Erythroblast (primary cell): ENCODE data around the gene MAP4K2.

Experiments used
- DNase-seq, 2 experiments: peaks; one replicate each; lab custom pipeline; 2025; lab: John Stamatoyannopoulos, UW
- GATA1 ChIP-seq: IDR thresholded peaks from 2 replicates; pipeline ENCODE4 v1.6.1; 2011; ENCODE audit warnings: low read depth, mild to moderate bottlenecking, control low read depth, low read length, moderate library complexity
- POLR2A ChIP-seq: IDR thresholded peaks from 2 replicates; pipeline ENCODE4 v1.6.1; 2011; ENCODE audit warnings: mild to moderate bottlenecking, low read length

Gene MAP4K2

GRCh38 chr11:64766881-64767280, 36.1 kb downstream of the MAP4K2 start:
- DNase-seq: no peak
- no peak for TF ChIP-seq GATA1
- TF ChIP-seq POLR2A: no peak

DNA sequence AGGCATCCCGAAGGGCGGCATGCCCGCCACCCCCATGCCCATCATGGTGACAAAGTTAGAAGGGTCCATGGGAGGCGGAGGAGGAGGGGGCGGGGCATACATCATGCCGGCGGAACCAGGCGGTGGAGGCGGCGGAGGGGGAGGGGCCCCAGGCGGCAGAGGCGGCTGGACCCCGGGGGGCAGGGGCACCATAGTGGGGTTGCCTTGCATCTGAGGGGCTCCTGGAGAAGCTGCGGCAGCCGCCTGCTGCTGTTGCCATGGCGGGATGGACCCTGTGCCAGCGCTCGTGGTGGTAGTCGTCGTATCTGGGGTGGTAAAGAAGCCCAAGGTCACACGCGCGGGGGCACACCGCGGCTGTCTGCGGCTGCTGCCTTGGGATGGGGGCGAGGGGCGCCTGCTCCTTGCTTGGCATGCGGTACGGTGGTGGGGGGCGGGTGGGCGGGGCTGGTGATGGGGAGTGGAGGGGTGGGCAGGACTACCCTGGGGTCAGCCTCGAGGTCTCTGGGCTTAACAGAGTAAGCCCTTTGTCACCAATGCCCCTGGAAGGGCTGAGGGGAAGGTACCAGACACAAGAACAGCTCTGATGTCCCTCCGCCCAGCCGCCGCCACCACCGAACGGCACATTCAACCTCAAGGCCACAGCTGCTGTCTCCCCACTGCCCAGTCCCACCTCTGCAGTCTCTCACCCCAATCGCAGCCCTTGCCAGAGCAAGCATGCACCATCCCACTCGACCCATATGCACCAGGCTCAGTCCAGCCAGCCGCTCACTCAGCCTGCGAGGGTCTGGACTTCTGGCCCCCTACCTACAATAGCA, 37.0 kb downstream of the MAP4K2 start:
- TF ChIP-seq POLR2A (no peak), GATA1 (no peak)
- no peak for DNase-seq

DNA sequence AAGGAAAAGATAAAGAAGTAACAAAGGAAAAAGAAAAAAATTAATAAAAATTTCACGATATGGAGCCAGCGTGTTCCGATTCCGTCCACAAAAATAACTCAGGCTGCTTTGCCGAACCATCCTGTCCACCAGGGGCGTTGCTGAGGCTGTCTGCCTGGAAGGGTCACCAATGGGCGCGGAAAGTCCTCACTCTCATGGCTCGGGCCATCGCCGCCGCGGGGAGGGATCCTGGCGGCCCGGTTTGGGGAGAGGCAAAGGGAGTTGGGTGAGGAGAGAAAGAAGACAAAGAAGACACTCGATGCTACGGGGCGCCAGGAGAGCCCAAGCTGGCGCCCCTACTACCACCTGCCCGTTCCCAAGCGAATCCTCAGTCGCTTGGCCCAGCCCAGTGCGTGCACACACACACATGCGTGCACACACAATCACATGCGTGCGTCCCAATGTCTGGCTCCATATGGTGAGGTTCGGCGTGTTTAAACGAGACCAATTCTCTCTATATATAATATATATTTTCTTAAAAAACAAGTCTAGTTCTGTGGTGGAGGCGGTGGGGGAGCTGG, 37.6 kb downstream of the MAP4K2 start:
- TF ChIP-seq GATA1: no peak
- no peak for TF ChIP-seq POLR2A

GRCh38 chr11:64764753-64765152, 38.3 kb downstream of the MAP4K2 start:
- TF ChIP-seq POLR2A: no peak
- TF ChIP-seq GATA1: no peak
- DNase-seq: no peak

More for the DNA sequence above, 37.6 kb downstream of the MAP4K2 start:
- no peak for DNase-seq

- no peak for DNase-seq
Measured at GRCh38 chr11:64764040-64764611, 38.9 kb downstream of the MAP4K2 start.

GRCh38 chr11:64763526-64764039, 39.4 kb downstream of the MAP4K2 start:
- DNase-seq: no peak
- TF ChIP-seq GATA1: no peak
- no peak for TF ChIP-seq POLR2A

More at GRCh38 chr11:64764040-64764611, 38.9 kb downstream of the MAP4K2 start:
- TF ChIP-seq GATA1 (no peak), POLR2A (no peak)

GRCh38 chr11:64762674-64763525, 40.1 kb downstream of the MAP4K2 start:
- DNase-seq: no peak

GRCh38 chr11:64762277-64762673, 40.7 kb downstream of the MAP4K2 start:
- TF ChIP-seq GATA1 (no peak), POLR2A (peak; percentile 18)
- no peak for DNase-seq

More at GRCh38 chr11:64762674-64763525, 40.1 kb downstream of the MAP4K2 start:
- no peak for TF ChIP-seq POLR2A
- no peak for TF ChIP-seq GATA1

DNA sequence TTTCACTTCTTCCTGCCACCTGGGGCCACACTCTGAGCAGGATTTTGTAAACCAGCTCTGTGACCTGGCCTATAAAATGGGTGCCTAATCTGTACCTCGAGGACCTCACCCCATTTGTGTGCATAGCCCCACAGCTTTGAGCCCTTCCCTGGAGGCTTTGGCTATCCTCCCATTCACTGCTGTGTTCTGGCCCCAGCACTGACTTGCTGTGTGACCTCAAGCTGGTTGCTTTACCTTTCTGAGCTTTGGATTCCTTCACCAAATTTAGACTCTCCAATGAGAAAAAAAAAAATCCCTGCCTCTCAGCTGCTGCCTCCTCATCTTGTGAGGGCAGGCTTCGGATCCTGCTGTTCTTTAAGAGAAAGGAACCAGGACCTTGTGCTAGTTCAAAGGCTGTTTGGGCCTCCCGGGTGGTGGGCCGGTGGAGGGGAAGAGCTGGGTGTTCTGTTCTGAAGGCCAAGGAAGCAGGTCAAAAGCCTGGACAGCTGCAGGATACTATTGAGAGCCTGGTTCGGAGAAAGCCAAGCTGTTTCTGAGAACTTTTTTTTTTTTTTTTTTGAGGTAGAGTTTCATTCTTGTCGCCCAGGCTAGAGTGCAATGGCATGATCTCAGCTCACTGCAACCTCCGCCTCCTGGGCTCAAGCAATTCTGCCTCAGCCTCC, 42.1 kb downstream of the MAP4K2 start:
- DNase-seq: no peak
- TF ChIP-seq GATA1 (no peak), POLR2A (no peak)

DNA sequence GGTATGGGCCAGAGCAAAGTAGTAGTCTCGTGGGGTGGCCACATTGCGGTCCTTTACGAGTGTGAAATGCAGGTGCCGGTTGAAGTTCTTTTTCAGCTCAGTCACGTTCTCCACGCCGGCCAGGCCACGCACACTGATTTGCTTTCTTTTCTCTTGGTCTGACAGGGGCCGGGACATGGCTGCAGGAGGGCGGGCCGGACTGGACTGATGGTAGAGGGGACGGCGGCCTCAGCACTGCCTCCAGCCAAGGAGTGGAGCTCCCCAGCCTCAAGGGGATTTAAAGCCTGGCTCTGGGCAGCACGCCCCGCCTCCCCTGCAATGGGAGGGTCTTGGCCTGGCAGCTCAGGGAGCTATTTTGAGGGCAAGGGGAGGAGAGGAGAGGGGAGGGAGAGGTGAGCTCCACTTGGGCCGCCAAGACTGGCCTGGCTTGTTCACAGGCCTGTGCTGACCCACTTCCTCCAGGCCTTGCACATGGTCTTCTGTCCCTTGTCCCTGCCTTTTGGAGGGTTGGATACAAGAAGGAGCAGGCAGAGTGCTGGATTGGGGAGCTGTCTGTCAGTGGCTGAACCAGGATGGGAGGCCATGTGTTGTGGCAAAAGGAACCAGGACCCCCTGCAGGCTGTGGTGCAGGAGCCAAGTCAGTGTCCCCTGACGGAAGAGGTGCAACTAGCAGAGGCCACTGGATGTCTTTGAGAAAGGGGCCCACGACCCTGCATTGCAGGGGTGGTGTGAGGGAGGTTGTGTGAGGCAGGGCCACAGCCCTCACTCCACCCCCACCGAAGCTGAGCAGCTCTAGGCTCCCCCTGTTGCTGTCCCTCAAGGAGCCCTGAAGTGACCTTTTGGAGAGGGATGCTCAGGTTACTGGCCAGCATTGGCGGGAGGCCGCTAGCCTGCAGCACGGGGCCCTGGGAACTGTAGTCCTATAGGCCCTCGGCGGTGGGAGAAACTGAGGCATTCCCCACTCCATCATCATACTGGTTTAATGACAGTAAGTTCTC, 43.0 kb downstream of the MAP4K2 start, which contains the start of gene PYGM:
TSS of gene PYGM (minus strand) at position 253 of the 998 bp plus-strand sequence. CDS start at position 177, 76 bp downstream.
- no peak for DNase-seq
- no peak for TF ChIP-seq GATA1
- TF ChIP-seq POLR2A: no peak

- TF ChIP-seq POLR2A (no peak), GATA1 (no peak)
Measured at GRCh38 chr11:64759131-64759721, 43.8 kb downstream of the MAP4K2 start.

More at GRCh38 chr11:64759131-64759721, 43.8 kb downstream of the MAP4K2 start:
- no peak for DNase-seq
